ENCODE measurements around the gene PPM1H. TPM values are rescaled to one million over a fixed set of nuclear protein-coding genes. Genes with fewer than 3 reads are reported as not detected.

PPM1H gene
- total RNA-seq, 1 experiment from 2014 or later = 12.0 TPM

DNA sequence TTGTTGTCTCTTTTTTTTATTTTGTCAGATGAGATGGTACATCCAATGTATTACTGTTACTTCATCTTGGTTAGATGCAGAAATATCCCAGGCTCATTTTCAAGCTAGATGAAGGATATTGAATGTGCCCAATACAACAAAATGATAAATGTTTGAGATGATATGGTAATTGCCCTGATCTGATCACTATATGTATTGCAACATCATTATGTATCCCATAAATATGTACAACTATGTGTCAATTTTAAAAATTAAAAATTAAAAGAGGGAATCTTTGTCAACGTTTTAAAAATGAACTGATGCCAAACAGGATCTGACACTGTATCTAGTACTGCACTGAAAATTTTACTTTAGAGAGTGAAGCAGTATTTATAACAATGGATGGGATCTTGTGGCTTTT, 78.5 kb downstream of the PPM1H start:
- Histone ChIP-seq H3K9me2 (replicated peaks; ENCODE audit: low read length) (no peaks in the 10 kb centered on the region), H3K4me2 (ENCODE audit: low read length) (no peak overlapping the region), H3K79me2 (ENCODE audit: low read length) (peaks cover 13% of the 10 kb centered on the region; the same call in 1 of the 2 replicates), H3K9ac (ENCODE audit: low read length) (no peak overlapping the region), H3K4me1 (ENCODE audit: insufficient read depth, low read length) (peaks cover 10% of the 10 kb centered on the region), H3K9me3 (ENCODE audit: low read length) (no peaks in the 10 kb centered on the region), H3K27ac (ENCODE audit: low read length) (no peak overlapping the region), H3K27me3 (ENCODE audit: low read length) (no peaks in the 10 kb centered on the region), H3K4me3 (ENCODE audit: low read length) (no peak overlapping the region), H3K36me3 (ENCODE audit: low read depth, low read length) (no peaks in the 10 kb centered on the region), H4K20me1 (ENCODE audit: low read length) (no peaks in the 10 kb centered on the region), H2AFZ (ENCODE audit: low read length) (no peak overlapping the region), H3F3A (ENCODE audit: low read length, unreplicated experiment) (no peaks in the 10 kb centered on the region)
- intact Hi-C loops (cut with micrococcal nuclease) = no loop called here
- TF ChIP-seq EZH2 (IDR thresholded peaks at IDR 0.05; ENCODE audit: low read length, unreplicated experiment) = no peak
- TF ChIP-seq, protein P1, sequence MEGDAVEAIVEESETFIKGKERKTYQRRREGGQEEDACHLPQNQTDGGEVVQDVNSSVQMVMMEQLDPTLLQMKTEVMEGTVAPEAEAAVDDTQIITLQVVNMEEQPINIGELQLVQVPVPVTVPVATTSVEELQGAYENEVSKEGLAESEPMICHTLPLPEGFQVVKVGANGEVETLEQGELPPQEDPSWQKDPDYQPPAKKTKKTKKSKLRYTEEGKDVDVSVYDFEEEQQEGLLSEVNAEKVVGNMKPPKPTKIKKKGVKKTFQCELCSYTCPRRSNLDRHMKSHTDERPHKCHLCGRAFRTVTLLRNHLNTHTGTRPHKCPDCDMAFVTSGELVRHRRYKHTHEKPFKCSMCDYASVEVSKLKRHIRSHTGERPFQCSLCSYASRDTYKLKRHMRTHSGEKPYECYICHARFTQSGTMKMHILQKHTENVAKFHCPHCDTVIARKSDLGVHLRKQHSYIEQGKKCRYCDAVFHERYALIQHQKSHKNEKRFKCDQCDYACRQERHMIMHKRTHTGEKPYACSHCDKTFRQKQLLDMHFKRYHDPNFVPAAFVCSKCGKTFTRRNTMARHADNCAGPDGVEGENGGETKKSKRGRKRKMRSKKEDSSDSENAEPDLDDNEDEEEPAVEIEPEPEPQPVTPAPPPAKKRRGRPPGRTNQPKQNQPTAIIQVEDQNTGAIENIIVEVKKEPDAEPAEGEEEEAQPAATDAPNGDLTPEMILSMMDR (conservative IDR thresholded peaks at IDR 0.05; ENCODE audit: low read depth, low read length) = no peak
- no peak for TF ChIP-seq EZH2phosphoT487 (IDR thresholded peaks at IDR 0.05; ENCODE audit: borderline replicate concordance, low read length)
- ChIA-PET CTCF (no interaction called here), POLR2A (ENCODE audit: unreplicated experiment) (no interaction called here)
- ATAC-seq = no peak
- DNase-seq = no peak
- no TSS peak for BruUV-seq (replicated peaks)

DNA sequence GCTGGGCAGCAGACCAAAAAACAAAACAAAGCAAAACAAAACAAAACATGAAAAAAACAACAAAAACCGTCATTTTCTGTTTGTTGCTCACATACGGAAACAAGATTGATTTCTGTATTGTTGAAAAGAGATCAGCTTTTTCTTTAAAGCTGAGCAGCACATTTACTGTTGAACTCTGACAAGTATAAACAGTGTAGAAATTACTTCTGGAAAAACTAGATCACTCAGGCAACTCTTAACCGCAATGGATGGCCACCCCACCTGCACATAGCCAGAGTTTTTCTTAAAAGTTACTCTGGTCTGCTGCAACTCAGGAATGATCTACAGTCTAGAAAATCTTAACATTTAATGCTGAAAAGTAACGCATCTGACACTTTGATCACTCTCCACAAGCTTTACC, 80.9 kb downstream of the PPM1H start:
- H3K4me1 ChIP-seq (ENCODE audit: insufficient read depth, low read length) = peaks cover under 1% of the 10 kb centered on the region; the same call in 1 of the 2 replicates
- no peaks in the 10 kb centered on the region for H3K9me2 ChIP-seq (replicated peaks; ENCODE audit: low read length)
- no peak overlapping the region for H3K9ac ChIP-seq (ENCODE audit: low read length)
- no peaks in the 10 kb centered on the region for H3K9me3 ChIP-seq (ENCODE audit: low read length)
- DNase-seq (no peak), ATAC-seq (no peak)
- H4K20me1 ChIP-seq (ENCODE audit: low read length) = no peaks in the 10 kb centered on the region
- no peaks in the 10 kb centered on the region for H3F3A ChIP-seq (ENCODE audit: low read length, unreplicated experiment)
- CTCF ChIA-PET = no interaction called here
- no peak overlapping the region for H3K4me2 ChIP-seq (ENCODE audit: low read length)
- no peaks in the 10 kb centered on the region for H3K27me3 ChIP-seq (ENCODE audit: low read length)
- POLR2A ChIA-PET (ENCODE audit: unreplicated experiment) = no interaction called here
- H3K79me2 ChIP-seq (ENCODE audit: low read length) = no peaks in the 10 kb centered on the region
- BruUV-seq (replicated peaks) = no TSS peak
- intact Hi-C loops (cut with micrococcal nuclease) = no loop called here
- no peak overlapping the region for H3K27ac ChIP-seq (ENCODE audit: low read length)
- H3K4me3 ChIP-seq (ENCODE audit: low read length) = no peak overlapping the region
- TF ChIP-seq, protein P1 (conservative IDR thresholded peaks at IDR 0.05; ENCODE audit: low read depth, low read length) = no peak
- TF ChIP-seq EZH2 (IDR thresholded peaks at IDR 0.05; ENCODE audit: low read length, unreplicated experiment) (no peak), EZH2phosphoT487 (IDR thresholded peaks at IDR 0.05; ENCODE audit: borderline replicate concordance, low read length) (no peak)
- H3K36me3 ChIP-seq (ENCODE audit: low read depth, low read length) = no peaks in the 10 kb centered on the region
- no peak overlapping the region for H2AFZ ChIP-seq (ENCODE audit: low read length)

DNA sequence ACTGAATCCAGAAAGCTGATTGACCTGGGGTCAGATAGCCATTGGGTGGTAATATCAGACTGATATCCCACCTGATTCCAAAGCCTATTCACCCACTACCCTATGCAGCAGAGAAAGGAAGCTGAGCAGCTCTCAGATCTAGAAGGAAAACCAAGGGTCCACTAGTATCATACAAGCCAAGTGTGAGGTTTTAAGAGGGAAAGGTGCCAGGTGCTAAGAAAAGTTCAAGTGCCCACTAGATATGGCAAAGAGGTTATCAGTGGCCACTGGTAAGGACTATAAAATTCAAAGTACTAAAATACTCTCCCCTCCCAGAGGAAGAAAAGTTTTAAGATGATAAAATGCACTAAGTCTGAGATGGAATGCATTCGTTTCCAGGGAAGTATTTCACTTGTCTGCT, 85.6 kb downstream of the PPM1H start:
- no TSS peak for BruUV-seq (replicated peaks)

More for the DNA sequence above, 85.6 kb downstream of the PPM1H start:
- no peak for ATAC-seq
- Histone ChIP-seq H3K9me3 (ENCODE audit: low read length) (no peaks in the 10 kb centered on the region), H4K20me1 (ENCODE audit: low read length) (no peaks in the 10 kb centered on the region), H3K9me2 (replicated peaks; ENCODE audit: low read length) (no peaks in the 10 kb centered on the region), H3K4me3 (ENCODE audit: low read length) (no peak overlapping the region), H3F3A (ENCODE audit: low read length, unreplicated experiment) (no peaks in the 10 kb centered on the region), H2AFZ (ENCODE audit: low read length) (no peak overlapping the region), H3K9ac (ENCODE audit: low read length) (no peak overlapping the region), H3K27ac (ENCODE audit: low read length) (no peak overlapping the region), H3K27me3 (ENCODE audit: low read length) (no peaks in the 10 kb centered on the region), H3K4me1 (ENCODE audit: insufficient read depth, low read length) (peaks cover 15% of the 10 kb centered on the region), H3K79me2 (ENCODE audit: low read length) (no peaks in the 10 kb centered on the region), H3K36me3 (ENCODE audit: low read depth, low read length) (no peaks in the 10 kb centered on the region), H3K4me2 (ENCODE audit: low read length) (no peak overlapping the region)
- TF ChIP-seq, protein P1 (conservative IDR thresholded peaks at IDR 0.05; ENCODE audit: low read depth, low read length) = no peak
- no peak for TF ChIP-seq EZH2phosphoT487 (IDR thresholded peaks at IDR 0.05; ENCODE audit: borderline replicate concordance, low read length)
- no peak for TF ChIP-seq EZH2 (IDR thresholded peaks at IDR 0.05; ENCODE audit: low read length, unreplicated experiment)
- CTCF ChIA-PET = interaction anchor here (0.6 kb wide), 1 partner anchor 18 kb away, joined by 4 read pairs; no protein-coding TSS in a partner anchor
- DNase-seq = no peak
- POLR2A ChIA-PET (ENCODE audit: unreplicated experiment) = no interaction called here
- intact Hi-C loops (cut with micrococcal nuclease) = no loop called here
